ENCODE data around the gene DGKB. TPM values are rescaled to one million over a fixed set of nuclear protein-coding genes. Genes with fewer than 3 reads are reported as not detected.

Gene DGKB
- polyA plus RNA-seq, 1 of the 3 experiments (the other 2 are of a cell fraction): 2.1 TPM

DNA sequence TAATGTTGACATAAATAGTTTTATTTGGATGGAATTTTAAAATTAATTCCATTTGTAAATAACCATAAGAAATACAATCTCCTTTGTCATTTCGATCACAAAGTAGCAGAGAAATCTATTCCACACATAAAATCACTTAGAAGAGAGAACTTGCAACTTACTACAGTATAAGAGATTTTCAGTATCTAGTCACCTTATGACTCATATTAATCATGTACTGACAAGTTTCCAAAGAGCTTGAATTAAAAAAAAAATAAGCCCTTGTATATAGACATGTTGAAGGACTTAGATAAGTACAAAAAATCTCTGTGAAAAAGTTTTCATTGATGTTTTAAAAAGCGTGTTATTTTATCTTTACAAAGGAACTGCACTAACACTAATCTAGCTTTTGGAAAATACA, 706.0 kb downstream of the DGKB start:
- Histone ChIP-seq H3K9ac (no peak overlapping the region), H3K36me3 (replicated peaks in 1 of 2; ENCODE audit: control insufficient read depth in 1 of 2, insufficient read depth in 2 of 2, low read length in 1 of 2) (no peaks in the 10 kb centered on the region), H3F3A (replicated peaks; ENCODE audit: insufficient read depth) (peaks cover 12% of the 10 kb centered on the region), H4K20me1 (ENCODE audit: insufficient read depth) (no peaks in the 10 kb centered on the region), H3K79me2 (ENCODE audit: insufficient read depth) (no peaks in the 10 kb centered on the region), H3K27ac (ENCODE audit: low read depth in 2 of 2, low read length in 1 of 2) (peak overlapping the region; percentile 8 to 39; a peak in 3 of 4 replicates), H3K9me2 (no peaks in the 10 kb centered on the region), H2AFZ (ENCODE audit: low read depth) (peak overlapping the region; percentile 42), H3K27me3 (ENCODE audit: insufficient read depth) (no peaks in the 10 kb centered on the region), H3K4me3 (ENCODE audit: low read depth in 2 of 2, low read length in 1 of 2) (no peak overlapping the region), H3K9me3 (no peaks in the 10 kb centered on the region), H3K4me2 (peak overlapping the region; percentile 13; the same call in 1 of the 2 replicates), H3K4me1 (ENCODE audit: control insufficient read depth in 1 of 2, insufficient read depth in 2 of 2, low read depth in 1 of 2, low read length in 1 of 2) (peaks cover 9 to 25% of the 10 kb centered on the region in 2 experiments)
- DNase-seq: no peak
- TF ChIP-seq JUND (IDR thresholded peaks at IDR 0.05) (peak; percentile 61), YY1 (IDR thresholded peaks at IDR 0.05; ENCODE audit: low read depth) (no peak), PBX3 (IDR thresholded peaks at IDR 0.05) (peak; percentile 32; the same call in 1 of the 2 replicates), FOSL2 (IDR thresholded peaks at IDR 0.05; ENCODE audit: borderline replicate concordance, low read depth) (peak; percentile 69), TCF12 (IDR thresholded peaks at IDR 0.05) (peak; percentile 23; the same call in 1 of the 2 replicates), MEF2A (IDR thresholded peaks at IDR 0.05; ENCODE audit: borderline replicate concordance, low read depth) (0 out of 2 replicates have a peak, but pooled peaks have one; percentile 6), NFIC (IDR thresholded peaks at IDR 0.05; ENCODE audit: borderline replicate concordance) (peak; percentile 23; the same call in 1 of the 2 replicates)
- TF ChIP-seq, protein P1, sequence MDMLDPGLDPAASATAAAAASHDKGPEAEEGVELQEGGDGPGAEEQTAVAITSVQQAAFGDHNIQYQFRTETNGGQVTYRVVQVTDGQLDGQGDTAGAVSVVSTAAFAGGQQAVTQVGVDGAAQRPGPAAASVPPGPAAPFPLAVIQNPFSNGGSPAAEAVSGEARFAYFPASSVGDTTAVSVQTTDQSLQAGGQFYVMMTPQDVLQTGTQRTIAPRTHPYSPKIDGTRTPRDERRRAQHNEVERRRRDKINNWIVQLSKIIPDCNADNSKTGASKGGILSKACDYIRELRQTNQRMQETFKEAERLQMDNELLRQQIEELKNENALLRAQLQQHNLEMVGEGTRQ (IDR thresholded peaks at IDR 0.05; ENCODE audit: borderline replicate concordance, low read depth, low read length): no peak
- TF ChIP-seq, protein P2, sequence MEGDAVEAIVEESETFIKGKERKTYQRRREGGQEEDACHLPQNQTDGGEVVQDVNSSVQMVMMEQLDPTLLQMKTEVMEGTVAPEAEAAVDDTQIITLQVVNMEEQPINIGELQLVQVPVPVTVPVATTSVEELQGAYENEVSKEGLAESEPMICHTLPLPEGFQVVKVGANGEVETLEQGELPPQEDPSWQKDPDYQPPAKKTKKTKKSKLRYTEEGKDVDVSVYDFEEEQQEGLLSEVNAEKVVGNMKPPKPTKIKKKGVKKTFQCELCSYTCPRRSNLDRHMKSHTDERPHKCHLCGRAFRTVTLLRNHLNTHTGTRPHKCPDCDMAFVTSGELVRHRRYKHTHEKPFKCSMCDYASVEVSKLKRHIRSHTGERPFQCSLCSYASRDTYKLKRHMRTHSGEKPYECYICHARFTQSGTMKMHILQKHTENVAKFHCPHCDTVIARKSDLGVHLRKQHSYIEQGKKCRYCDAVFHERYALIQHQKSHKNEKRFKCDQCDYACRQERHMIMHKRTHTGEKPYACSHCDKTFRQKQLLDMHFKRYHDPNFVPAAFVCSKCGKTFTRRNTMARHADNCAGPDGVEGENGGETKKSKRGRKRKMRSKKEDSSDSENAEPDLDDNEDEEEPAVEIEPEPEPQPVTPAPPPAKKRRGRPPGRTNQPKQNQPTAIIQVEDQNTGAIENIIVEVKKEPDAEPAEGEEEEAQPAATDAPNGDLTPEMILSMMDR (IDR thresholded peaks at IDR 0.05): no peak
- POLR2A ChIA-PET: no interaction called here
- 57% methylated on average over 2 of the region's 2 CpGs for WGBS (ENCODE audit: low lambda C conversion rate)
- CTCF ChIA-PET: interaction anchor here (1.5 kb wide), 1 partner anchor 11 kb away, joined by 3 read pairs; no protein-coding TSS in a partner anchor

DNA sequence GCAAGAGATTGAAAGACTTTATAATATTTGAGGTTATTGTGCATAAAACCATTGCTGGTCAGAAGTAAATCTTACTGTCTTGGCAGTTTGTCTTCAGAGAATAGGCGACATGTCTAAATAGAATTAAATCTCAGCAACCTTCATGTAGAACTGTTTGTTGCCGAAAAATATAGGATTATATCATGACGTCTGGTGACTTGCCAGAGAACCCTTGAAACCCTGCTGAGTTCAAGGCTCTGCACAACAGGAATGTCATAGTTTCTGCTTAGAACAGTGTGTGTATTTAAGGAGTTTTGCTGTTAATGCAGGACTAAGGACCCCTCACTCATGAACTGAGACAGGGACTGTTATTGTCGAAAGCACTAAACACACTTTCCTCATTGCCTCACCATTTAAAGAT, 706.7 kb downstream of the DGKB start:
- Histone ChIP-seq H3K9me2 (no peaks in the 10 kb centered on the region), H4K20me1 (ENCODE audit: insufficient read depth) (no peaks in the 10 kb centered on the region), H3K4me3 (ENCODE audit: low read depth in 2 of 2, low read length in 1 of 2) (no peak overlapping the region), H3K4me2 (peak overlapping the region; percentile 13; the same call in 1 of the 2 replicates), H3K9me3 (no peaks in the 10 kb centered on the region), H3K79me2 (ENCODE audit: insufficient read depth) (no peaks in the 10 kb centered on the region), H3K27ac (ENCODE audit: low read depth in 2 of 2, low read length in 1 of 2) (peak overlapping the region in 1 of 2 experiments; percentile 10; a peak in 1 of 4 replicates), H3K27me3 (ENCODE audit: insufficient read depth) (no peaks in the 10 kb centered on the region), H3K4me1 (ENCODE audit: control insufficient read depth in 1 of 2, insufficient read depth in 2 of 2, low read depth in 1 of 2, low read length in 1 of 2) (peaks cover 9 to 27% of the 10 kb centered on the region in 2 experiments), H3K36me3 (replicated peaks in 1 of 2; ENCODE audit: control insufficient read depth in 1 of 2, insufficient read depth in 2 of 2, low read length in 1 of 2) (no peaks in the 10 kb centered on the region), H3F3A (replicated peaks; ENCODE audit: insufficient read depth) (peaks cover 12% of the 10 kb centered on the region), H3K9ac (no peak overlapping the region), H2AFZ (ENCODE audit: low read depth) (no peak overlapping the region; the same call in 1 of the 2 replicates)
- no peak for TF ChIP-seq FOXJ3 (CRISPR knock-in tag; IDR thresholded peaks at IDR 0.05)
- TF ChIP-seq, protein P3, sequence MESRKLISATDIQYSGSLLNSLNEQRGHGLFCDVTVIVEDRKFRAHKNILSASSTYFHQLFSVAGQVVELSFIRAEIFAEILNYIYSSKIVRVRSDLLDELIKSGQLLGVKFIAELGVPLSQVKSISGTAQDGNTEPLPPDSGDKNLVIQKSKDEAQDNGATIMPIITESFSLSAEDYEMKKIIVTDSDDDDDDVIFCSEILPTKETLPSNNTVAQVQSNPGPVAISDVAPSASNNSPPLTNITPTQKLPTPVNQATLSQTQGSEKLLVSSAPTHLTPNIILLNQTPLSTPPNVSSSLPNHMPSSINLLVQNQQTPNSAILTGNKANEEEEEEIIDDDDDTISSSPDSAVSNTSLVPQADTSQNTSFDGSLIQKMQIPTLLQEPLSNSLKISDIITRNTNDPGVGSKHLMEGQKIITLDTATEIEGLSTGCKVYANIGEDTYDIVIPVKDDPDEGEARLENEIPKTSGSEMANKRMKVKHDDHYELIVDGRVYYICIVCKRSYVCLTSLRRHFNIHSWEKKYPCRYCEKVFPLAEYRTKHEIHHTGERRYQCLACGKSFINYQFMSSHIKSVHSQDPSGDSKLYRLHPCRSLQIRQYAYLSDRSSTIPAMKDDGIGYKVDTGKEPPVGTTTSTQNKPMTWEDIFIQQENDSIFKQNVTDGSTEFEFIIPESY (IDR thresholded peaks at IDR 0.05; ENCODE audit: borderline replicate concordance, low read depth): no peak
- TF ChIP-seq FOXM1 (IDR thresholded peaks at IDR 0.05; ENCODE audit: low read depth): no peak
- TF ChIP-seq SIN3A (IDR thresholded peaks at IDR 0.05; ENCODE audit: borderline replicate concordance, low read depth, low read length): no peak
- TF ChIP-seq GABPA (IDR thresholded peaks at IDR 0.05; ENCODE audit: low read depth): no peak
- TF ChIP-seq, protein P4, sequence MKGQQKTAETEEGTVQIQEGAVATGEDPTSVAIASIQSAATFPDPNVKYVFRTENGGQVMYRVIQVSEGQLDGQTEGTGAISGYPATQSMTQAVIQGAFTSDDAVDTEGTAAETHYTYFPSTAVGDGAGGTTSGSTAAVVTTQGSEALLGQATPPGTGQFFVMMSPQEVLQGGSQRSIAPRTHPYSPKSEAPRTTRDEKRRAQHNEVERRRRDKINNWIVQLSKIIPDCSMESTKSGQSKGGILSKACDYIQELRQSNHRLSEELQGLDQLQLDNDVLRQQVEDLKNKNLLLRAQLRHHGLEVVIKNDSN (IDR thresholded peaks at IDR 0.05; ENCODE audit: borderline replicate concordance, low read depth): no peak
- TF ChIP-seq RFX5 (IDR thresholded peaks at IDR 0.05; ENCODE audit: low read length): no peak
- no peak for TF ChIP-seq RAD21 (IDR thresholded peaks at IDR 0.05; ENCODE audit: low read length)
- no peak for TF ChIP-seq RCOR1 (IDR thresholded peaks at IDR 0.05; ENCODE audit: low read length)
- no peak for TF ChIP-seq FOSL2 (IDR thresholded peaks at IDR 0.05; ENCODE audit: borderline replicate concordance, low read depth)
- TF ChIP-seq SMC3 (IDR thresholded peaks at IDR 0.05; ENCODE audit: low read depth, low read length): no peak
- no peak for TF ChIP-seq NRF1 (IDR thresholded peaks at IDR 0.05; ENCODE audit: low read depth, low read length)
- TF ChIP-seq, protein P5, sequence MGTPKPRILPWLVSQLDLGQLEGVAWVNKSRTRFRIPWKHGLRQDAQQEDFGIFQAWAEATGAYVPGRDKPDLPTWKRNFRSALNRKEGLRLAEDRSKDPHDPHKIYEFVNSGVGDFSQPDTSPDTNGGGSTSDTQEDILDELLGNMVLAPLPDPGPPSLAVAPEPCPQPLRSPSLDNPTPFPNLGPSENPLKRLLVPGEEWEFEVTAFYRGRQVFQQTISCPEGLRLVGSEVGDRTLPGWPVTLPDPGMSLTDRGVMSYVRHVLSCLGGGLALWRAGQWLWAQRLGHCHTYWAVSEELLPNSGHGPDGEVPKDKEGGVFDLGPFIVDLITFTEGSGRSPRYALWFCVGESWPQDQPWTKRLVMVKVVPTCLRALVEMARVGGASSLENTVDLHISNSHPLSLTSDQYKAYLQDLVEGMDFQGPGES (IDR thresholded peaks at IDR 0.05; ENCODE audit: low read depth, low read length): no peak
- TF ChIP-seq JUND (IDR thresholded peaks at IDR 0.05): no peak
- POLR2A ChIA-PET: no interaction called here
- WGBS (ENCODE audit: low lambda C conversion rate): 89% methylated on average over 4 of the region's 4 CpGs
- CTCF ChIA-PET: no interaction called here
- DNase-seq: no peak

Measured in SK-N-SH (cell line).